Stimulated activated CD4-positive, alpha-beta T cell treated with anti-CD3 and anti-CD28 coated beads, Interleukin-12 subunit alpha, Interleukin-12 subunit beta, amount 100 ng/mL, for 24 hours (primary cell): Measurements from ENCODE around the gene HFE.
"Not testable (repeated sequence)": the region's sequence is repeated elsewhere in the genome, so short reads cannot be mapped to it uniquely, and the experiment has no call there.

Experiments used
- DNase-seq, 2 experiments: peaks; one replicate each; pipeline ENCODE4 v3.0.0-alpha.2; 2020; ENCODE audit warnings: low read depth in 2 of 2

HFE gene, protein sequence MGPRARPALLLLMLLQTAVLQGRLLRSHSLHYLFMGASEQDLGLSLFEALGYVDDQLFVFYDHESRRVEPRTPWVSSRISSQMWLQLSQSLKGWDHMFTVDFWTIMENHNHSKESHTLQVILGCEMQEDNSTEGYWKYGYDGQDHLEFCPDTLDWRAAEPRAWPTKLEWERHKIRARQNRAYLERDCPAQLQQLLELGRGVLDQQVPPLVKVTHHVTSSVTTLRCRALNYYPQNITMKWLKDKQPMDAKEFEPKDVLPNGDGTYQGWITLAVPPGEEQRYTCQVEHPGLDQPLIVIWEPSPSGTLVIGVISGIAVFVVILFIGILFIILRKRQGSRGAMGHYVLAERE

GRCh38 chr6:26087284-26088115 lies at the start of gene HFE:
Gene HFE (plus strand): TSS chr6:26087429. CDS start chr6:26087441, 12 bp downstream.
- peak in 1 of 2 experiments; percentile 9 for DNase-seq

DNA sequence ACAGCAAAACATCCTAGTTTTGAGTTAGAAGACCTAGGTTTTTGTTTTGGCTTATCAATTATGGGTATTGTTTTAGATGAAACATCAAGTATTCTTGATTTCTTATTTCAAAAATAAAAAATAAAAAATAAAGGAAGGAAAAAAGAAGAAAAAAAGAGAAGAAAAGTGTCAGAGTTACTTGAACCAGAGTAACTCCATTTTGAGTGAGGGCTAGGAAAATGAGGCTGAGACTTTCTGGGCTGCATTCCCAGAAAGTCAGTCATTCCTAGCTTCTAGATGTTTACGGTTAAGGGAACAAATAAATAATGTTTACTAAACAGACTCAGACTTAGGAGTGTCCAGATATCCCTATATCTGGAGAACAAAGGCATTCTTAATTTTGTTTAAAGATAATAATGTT lies 45.3 kb upstream of the HFE start:
- DNase-seq: no peak

DNA sequence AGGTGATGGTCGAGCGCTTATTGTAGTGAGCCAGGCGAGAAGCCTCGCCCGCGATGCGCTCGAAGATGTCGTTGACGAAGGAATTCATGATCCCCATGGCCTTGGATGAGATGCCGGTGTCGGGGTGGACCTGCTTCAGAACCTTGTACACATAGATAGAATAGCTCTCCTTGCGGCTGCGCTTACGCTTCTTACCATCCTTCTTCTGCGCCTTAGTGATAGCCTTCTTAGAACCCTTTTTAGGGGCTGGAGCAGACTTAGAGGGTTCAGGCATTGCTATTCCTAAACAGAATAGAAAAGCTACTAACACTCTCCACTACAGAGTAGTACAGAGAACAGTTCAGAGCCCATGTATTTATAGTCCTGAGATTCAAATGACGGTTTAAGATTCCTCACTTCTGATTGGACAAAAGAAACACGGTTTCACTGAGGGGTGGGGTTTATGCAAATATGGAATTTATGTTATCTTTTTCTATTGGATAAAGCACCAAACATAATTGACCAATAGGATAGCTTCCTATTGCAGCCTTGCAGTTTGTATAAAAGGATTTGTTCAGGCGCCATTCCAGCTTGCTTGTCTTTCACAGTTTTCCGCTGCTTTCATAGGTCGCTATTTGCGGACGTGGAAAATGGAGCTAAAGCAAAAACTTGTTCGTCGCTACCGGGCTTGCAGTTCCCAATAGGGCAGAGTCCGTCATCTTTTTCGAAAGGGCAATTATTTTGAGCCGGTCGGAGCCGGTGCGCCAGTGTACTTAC lies 43.7 kb upstream of the HFE start:
- DNase-seq: peak; percentile 35 to 47

GRCh38 chr6:26044140-26045064 lies 42.8 kb upstream of the HFE start:
- DNase-seq: peak in 1 of 2 experiments; percentile 15

DNA sequence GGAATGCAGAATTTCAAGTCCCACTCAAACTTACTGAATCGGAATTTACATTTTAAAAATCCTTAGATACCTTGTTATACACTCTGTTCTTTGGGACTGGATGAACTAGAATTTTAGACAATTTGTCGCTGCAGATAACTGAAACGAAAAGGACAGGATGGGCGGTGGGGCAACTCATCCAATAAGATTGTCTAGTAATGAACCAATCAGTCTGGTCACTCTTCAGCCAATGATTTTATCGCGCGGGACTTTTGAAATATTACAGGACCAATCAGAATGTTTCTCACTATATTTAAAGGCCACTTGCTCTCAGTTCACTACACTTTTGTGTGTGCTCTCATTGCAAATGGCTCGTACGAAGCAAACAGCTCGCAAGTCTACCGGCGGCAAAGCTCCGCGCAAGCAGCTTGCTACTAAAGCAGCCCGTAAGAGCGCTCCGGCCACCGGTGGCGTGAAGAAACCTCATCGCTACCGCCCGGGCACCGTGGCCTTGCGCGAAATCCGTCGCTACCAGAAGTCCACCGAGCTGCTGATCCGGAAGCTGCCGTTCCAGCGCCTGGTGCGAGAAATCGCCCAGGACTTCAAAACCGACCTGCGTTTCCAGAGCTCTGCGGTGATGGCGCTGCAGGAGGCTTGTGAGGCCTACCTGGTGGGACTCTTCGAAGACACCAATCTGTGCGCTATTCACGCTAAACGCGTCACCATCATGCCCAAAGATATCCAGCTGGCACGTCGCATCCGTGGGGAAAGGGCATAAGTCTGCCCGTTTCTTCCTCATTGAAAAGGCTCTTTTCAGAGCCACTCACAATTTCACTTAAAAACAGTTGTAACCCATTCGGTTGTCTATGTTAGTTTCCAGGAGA lies 41.9 kb upstream of the HFE start:
- DNase-seq: peak in 1 of 2 experiments; percentile 43

DNA sequence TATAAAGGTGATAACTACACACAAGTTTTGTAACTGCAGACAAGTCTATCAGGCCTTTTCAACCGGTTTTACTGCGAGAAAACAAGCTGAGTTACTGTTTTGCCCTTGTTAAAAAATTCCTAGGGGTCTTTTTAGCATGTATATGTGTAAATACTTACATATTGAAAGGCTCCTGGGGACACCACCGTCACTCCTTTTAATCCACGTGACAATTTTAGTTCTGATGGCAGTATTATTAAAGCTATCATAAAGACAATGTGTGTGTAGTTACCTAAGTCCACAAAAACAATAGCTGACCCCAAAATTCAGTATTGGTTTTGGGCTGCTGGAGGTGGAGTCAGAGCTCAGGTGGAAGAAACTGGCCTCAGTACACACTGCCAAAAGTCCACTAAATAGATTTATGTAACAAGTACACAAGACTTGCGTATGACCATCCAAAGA lies 41.3 kb upstream of the HFE start:
- DNase-seq: no peak

DNA sequence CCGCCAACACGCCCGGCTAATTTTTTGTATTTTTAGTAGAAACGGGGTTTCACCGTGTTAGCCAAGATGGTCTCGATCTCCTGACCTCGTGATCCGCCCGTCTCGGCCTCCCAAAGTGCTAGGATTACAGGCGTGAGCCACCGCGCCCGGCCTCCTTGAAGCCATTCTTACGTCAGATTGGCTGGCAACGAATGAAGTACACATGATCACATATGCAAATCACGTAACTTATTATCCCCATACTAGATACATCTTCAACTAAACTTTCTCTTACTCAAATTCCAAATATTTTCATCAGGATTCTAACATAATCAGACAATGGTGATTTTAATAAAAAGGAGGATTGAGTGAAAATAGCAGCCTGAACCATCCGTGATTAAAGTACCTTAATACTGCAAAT lies 39.9 kb upstream of the HFE start:
- not testable (repeated sequence) for DNase-seq

DNA sequence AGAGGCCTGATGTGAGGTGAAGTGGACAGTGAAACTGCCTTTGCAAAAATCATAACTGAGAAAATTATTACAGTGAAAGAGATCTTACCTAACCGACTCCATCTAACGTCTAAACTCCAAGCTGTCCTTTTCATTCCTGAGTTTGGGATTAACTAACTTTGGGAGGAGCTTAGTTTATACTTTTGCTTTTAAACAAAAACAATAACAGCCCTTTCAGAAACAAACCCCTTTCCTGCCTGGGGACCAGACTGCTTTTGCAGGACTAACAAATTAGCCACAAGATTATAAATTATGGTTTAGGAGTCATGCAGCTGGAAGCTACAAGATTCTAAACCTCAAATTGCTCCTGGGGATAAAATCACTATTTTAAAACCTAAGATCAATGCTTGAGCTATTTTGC lies 38.6 kb upstream of the HFE start:
- no peak for DNase-seq

- DNase-seq: no peak
Measured at GRCh38 chr6:26051665-26052310, 35.4 kb upstream of the HFE start.

DNA sequence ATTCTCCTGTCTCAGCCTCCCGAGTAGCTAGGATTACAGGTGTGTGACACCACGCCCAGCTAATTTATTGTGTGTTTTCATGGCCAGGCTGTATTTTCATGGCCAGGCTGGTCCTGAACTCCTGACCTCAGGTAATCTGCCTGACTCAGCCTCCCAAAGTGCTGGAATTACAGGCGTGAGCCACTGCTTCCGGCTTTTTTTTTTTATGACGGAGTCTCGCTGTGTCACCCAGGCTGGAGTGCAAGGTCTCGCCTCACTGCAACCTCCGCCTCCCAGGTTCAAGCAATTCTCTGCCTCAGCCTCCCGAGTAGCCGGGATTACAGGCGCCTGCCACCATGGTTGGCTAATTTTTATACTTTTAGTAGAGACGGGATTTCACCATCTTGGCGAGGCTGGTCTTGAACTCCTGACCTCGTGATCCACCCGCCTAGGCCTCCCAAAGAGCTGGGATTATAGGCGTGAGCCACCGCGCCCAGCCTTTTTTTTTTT lies 34.4 kb upstream of the HFE start:
- DNase-seq: not testable (repeated sequence)

DNA sequence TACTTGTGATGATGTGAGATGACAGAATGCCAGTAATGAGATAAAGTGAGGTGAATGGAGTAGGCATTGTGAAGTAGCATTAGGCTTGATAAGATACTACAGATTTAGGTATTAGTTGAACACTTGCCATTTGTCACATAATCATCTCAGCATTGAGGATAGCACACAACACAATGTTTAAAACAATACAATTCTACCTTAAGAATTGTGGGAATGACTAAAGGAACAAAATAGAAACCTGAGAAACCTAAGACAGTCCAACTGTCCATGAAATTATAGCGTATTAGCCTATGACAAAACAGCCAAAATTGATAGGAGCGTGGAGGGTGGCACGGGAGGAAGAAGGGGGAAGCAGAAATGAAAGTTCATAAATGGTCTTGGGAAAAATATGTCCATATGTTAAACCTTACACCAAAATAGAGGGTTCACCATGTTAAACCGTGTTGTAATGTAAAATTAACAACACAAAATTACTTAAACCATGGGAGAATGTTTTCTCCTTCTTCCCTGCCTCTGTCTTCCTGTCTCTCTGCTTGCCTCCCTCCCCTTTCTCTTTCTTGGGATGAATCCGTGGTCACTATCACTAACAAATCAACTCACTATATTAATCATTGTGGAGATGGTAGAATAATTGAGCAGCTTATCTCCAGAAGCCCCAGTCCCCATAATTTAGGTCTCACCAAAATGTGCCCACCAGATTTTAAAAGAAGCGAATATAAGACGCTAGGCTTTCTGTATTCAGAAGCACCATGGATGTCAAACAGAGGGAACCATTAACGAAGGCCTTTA lies 33.0 kb upstream of the HFE start:
- DNase-seq: no peak

DNA sequence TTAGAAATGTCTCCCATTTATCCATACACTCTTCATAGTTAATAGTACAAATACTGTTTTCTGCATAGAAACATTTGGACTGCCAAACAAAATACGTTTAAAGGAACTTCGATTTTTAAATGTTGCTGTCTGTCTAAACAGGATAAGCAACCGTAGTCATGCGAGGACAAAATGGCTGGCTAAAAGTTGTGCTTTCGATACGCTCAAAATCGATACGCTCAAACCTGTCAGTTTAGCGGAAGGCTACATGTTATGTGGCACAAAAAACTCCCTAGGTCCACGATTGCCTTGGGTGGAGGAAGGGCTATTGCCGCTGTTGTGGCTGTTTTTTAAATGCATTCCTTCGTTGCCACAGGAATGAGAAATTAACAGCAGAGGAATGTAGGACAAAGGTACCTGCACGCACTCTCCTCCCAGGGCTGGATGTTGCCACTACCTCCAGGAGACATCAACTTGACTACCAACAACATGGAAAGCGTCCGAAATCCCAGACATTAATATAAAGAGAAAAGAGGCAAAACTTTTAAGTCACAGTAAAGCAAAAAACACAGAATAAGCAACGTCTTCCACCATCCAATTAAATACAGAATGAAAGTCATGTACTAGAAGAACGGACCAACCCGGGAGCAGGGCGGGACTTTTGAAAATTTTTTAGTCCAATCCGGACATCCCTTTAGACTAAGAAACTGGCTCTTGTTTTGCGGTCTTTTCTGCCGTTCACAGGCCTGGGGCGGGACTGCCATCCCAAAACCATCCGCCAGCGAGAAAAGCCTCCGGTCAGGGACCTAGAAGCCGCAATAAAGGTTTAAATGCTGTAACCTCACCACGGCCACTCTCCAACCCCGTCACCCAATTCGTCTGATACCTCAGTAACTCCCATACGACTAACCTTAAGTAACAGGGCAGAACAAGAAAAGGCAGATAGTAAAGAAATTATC lies 32.2 kb upstream of the HFE start:
- peak; percentile 64 to 76 for DNase-seq

DNA sequence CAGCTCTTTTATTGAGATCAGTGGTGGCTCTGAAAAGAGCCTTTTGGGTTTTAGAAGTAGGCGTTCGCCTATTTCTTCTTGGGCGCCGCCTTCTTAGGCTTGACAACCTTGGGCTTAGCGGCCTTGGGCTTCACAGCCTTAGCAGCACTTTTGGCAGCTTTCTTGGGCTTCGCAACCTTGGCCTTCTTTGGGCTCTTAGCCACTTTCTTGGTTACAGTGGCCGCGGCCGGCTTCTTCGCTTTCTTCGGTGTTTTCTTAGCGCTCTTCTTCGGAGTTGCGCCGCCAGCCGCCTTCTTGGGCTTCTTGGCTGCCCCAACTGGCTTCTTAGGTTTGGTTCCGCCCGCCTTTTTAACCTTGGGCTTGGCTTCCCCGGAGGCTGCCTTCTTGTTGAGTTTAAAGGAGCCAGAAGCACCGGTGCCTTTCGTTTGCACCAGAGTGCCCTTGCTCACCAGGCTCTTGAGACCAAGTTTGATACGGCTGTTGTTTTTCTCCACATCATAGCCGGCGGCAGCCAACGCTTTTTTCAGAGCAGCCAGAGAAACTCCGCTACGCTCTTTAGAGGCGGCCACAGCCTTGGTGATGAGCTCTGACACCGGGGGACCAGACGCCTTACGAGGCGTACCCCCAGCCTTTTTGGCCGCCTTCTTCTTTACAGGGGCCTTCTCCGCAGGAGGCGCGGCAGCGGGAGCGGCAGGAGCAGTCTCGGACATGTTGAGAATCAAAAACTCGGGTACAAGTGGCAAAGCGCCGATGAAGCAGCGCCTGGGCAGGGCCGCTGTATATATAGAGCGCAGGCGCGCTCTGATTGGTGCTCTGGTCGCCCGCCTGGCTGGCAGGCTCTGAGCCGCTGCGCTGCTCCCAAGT lies 31.3 kb upstream of the HFE start:
- peak; percentile 77 to 78 for DNase-seq

- DNase-seq: no peak
Measured at GRCh38 chr6:26056583-26057350, 30.5 kb upstream of the HFE start.

DNA sequence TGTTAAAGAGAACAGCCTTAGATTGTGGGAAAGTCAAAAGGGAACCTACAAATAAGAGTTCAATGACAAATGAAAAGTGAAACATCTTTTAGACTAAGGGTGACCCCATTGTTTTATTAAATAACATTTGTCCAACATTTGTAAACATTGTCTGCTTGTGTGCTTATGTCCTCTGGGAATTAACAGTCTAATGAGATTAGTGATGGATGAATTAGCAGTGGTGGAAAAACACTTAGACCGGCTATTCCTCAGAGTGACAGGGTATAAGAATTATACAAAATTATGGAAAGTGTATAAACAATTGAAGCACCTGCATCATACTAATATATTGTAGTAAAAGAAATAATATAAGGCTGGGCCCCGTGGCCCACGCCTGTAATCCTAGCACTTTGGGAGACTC lies 29.3 kb upstream of the HFE start:
- no peak for DNase-seq
